Activated naive CD8-positive, alpha-beta T cell treated with anti-CD3 and anti-CD28 coated beads for 36 hours (primary cell): Measurements from ENCODE around the gene GNB2. TPM values are rescaled to one million over a fixed set of nuclear protein-coding genes. Genes with fewer than 3 reads are reported as not detected.
"Not testable (repeated sequence)": the region's sequence is repeated elsewhere in the genome, so short reads cannot be mapped to it uniquely, and the experiment has no call there.

ENCODE experiments used
- DNase-seq: peaks from one replicate; pipeline ENCODE4 v3.0.0; 2021
- H3K27ac Mint-ChIP-seq: one replicate; pipeline ENCODE4 v1.8.0; 2022; ENCODE audit warnings: mild to moderate bottlenecking, moderate library complexity, mixed read lengths
- H3K27me3 Mint-ChIP-seq: one replicate; pipeline ENCODE4 v1.8.0; 2022; ENCODE audit warnings: mild to moderate bottlenecking, mixed read lengths
- H3K36me3 Mint-ChIP-seq: one replicate; pipeline ENCODE4 v1.8.0; 2021; ENCODE audit warnings: mild to moderate bottlenecking, mixed read lengths
- H3K4me1 Mint-ChIP-seq: one replicate; pipeline ENCODE4 v1.8.0; 2021; ENCODE audit warnings: mixed read lengths
- H3K4me3 Mint-ChIP-seq: one replicate; pipeline ENCODE4 v1.8.0; 2022; ENCODE audit warnings: mild to moderate bottlenecking, moderate library complexity, mixed read lengths
- H3K9me3 Mint-ChIP-seq: one replicate; pipeline ENCODE4 v1.8.0; 2022; ENCODE audit warnings: mixed read lengths
- total RNA-seq, 2 experiments: library from RNA; stranded (reverse); gene quantifications; one replicate each; pipeline ENCODE4 v1.2.3, GENCODE V29; 2021

Gene GNB2
- total RNA-seq, 2 experiments from 2014 or later = 200 to 202 TPM

GRCh38 chr7:100720671-100721504, 47.3 kb downstream of the GNB2 start:
- Mint-ChIP-seq H3K36me3 (no peaks in the 10 kb centered on the region), H3K4me3 (no peak overlapping the region), H3K9me3 (peaks cover 2% of the 10 kb centered on the region), H3K27ac (no peak overlapping the region), H3K27me3 (peaks cover 51% of the 10 kb centered on the region), H3K4me1 (peaks cover 6% of the 10 kb centered on the region)
- no peak for DNase-seq

- no peak for DNase-seq
- Mint-ChIP-seq H3K27ac (no peak overlapping the region), H3K36me3 (no peaks in the 10 kb centered on the region), H3K27me3 (peaks cover 51% of the 10 kb centered on the region), H3K4me3 (no peak overlapping the region), H3K4me1 (peaks cover 6% of the 10 kb centered on the region), H3K9me3 (peaks cover 2% of the 10 kb centered on the region)
Observed at GRCh38 chr7:100721505-100721812, 47.9 kb downstream of the GNB2 start.

GRCh38 chr7:100722480-100723212, 49.1 kb downstream of the GNB2 start:
- Mint-ChIP-seq H3K36me3 (no peaks in the 10 kb centered on the region), H3K27ac (no peak overlapping the region), H3K4me1 (peaks cover 6% of the 10 kb centered on the region), H3K9me3 (peaks cover 2% of the 10 kb centered on the region), H3K27me3 (peaks cover 51% of the 10 kb centered on the region), H3K4me3 (no peak overlapping the region)
- DNase-seq = no peak

GRCh38 chr7:100723732-100724275, 50.3 kb downstream of the GNB2 start:
- Mint-ChIP-seq H3K4me3 (no peak overlapping the region), H3K27ac (no peak overlapping the region), H3K4me1 (peaks cover 6% of the 10 kb centered on the region), H3K9me3 (peaks cover under 1% of the 10 kb centered on the region), H3K36me3 (no peaks in the 10 kb centered on the region), H3K27me3 (peaks cover 56% of the 10 kb centered on the region)
- no peak for DNase-seq

- H3K4me3 Mint-ChIP-seq, DNase-seq, H3K27ac Mint-ChIP-seq, H3K4me1 Mint-ChIP-seq, H3K36me3 Mint-ChIP-seq, H3K9me3 Mint-ChIP-seq: not testable (repeated sequence)
- H3K27me3 Mint-ChIP-seq = peaks cover 53% of the 10 kb centered on the region
Observed at GRCh38 chr7:100724364-100724763, 50.8 kb downstream of the GNB2 start.

GRCh38 chr7:100726996-100727761, 53.6 kb downstream of the GNB2 start:
- H3K4me1 Mint-ChIP-seq = peaks cover 6% of the 10 kb centered on the region
- no peak for DNase-seq
- H3K4me3 Mint-ChIP-seq = no peak overlapping the region
- H3K36me3 Mint-ChIP-seq = no peaks in the 10 kb centered on the region
- no peaks in the 10 kb centered on the region for H3K9me3 Mint-ChIP-seq
- peaks cover 28% of the 10 kb centered on the region for H3K27me3 Mint-ChIP-seq
- no peak overlapping the region for H3K27ac Mint-ChIP-seq

- H3K4me3 Mint-ChIP-seq = no peak overlapping the region
- no peaks in the 10 kb centered on the region for H3K36me3 Mint-ChIP-seq
- H3K27ac Mint-ChIP-seq = no peak overlapping the region
- no peak for DNase-seq
- H3K9me3 Mint-ChIP-seq = no peaks in the 10 kb centered on the region
- H3K27me3 Mint-ChIP-seq = peaks cover 18% of the 10 kb centered on the region
- peaks cover 6% of the 10 kb centered on the region for H3K4me1 Mint-ChIP-seq
Observed at GRCh38 chr7:100728196-100728595, 54.7 kb downstream of the GNB2 start.

Other genes starting within 250 kb of the GNB2 start
- gene ZCWPW1, start 245.0 kb upstream of the GNB2 start, total RNA-seq = 1 to 10 TPM; 2.9 to 3.0 TPM
- gene MEPCE, start 243.9 kb upstream of the GNB2 start, total RNA-seq = 10 to 100 TPM; 60.1 to 65.4 TPM
- gene PPP1R35, start 237.2 kb upstream of the GNB2 start, total RNA-seq = 10 to 100 TPM; 45.7 to 46.4 TPM
- 1 to 10 TPM; 1.0 to 1.5 TPM for gene SPACDR, start 209.5 kb upstream of the GNB2 start, total RNA-seq
- 10 to 100 TPM; 81.4 to 83.7 TPM for gene TSC22D4, start 194.5 kb upstream of the GNB2 start, total RNA-seq
- gene NYAP1, start 189.8 kb upstream of the GNB2 start, total RNA-seq = under 1 TPM; 0.29 to 0.34 TPM
- 10 to 100 TPM; 52.4 to 55.4 TPM for gene AGFG2, start 134.5 kb upstream of the GNB2 start, total RNA-seq
- 1 to 10 TPM; 4.4 to 6.0 TPM for gene SAP25, start 99.8 kb upstream of the GNB2 start, total RNA-seq
- gene LRCH4, start 87.6 kb upstream of the GNB2 start, total RNA-seq = 10 to 100 TPM; 65.6 to 68.1 TPM
- gene FBXO24, start 87.4 kb upstream of the GNB2 start, total RNA-seq = under 1 TPM; 0.54 to 0.80 TPM
- gene PCOLCE, start 71.4 kb upstream of the GNB2 start, total RNA-seq = 1 to 10 TPM; 4.0 TPM
- gene MOSPD3, start 61.2 kb upstream of the GNB2 start, total RNA-seq = 10 to 100 TPM in 1 of 2 experiments, 1 to 10 TPM in 1; 9.7 to 10.0 TPM
- 10 to 100 TPM; 10.9 to 11.1 TPM for gene TFR2, start 32.2 kb upstream of the GNB2 start, total RNA-seq
- not detected for gene ACTL6B, start 17.3 kb upstream of the GNB2 start, total RNA-seq
- 10 to 100 TPM; 41.9 to 45.2 TPM for gene GIGYF1, start 20.5 kb downstream of the GNB2 start, total RNA-seq
- 10 to 100 TPM; 84.5 to 85.6 TPM for gene POP7, start 32.4 kb downstream of the GNB2 start, total RNA-seq
- gene EPO, start 46.7 kb downstream of the GNB2 start, total RNA-seq = not detected
- not detected for gene ZAN, start 59.9 kb downstream of the GNB2 start, total RNA-seq
- gene EPHB4, start 153.8 kb downstream of the GNB2 start, total RNA-seq = 1 to 10 TPM; 2.5 to 2.9 TPM
- gene SLC12A9, start 179.0 kb downstream of the GNB2 start, total RNA-seq = 10 to 100 TPM; 13.4 to 14.6 TPM
- gene TRIP6, start 193.6 kb downstream of the GNB2 start, total RNA-seq = 10 to 100 TPM; 44.2 to 45.1 TPM
- 100 to 1,000 TPM; 296 to 297 TPM for gene SRRT, start 201.4 kb downstream of the GNB2 start, total RNA-seq
- 1 to 10 TPM; 1.7 to 2.3 TPM for gene UFSP1, start 216.0 kb downstream of the GNB2 start, total RNA-seq
- under 1 TPM in 1 of 2 experiments, not detected in 1; 0.14 TPM for gene ACHE, start 222.1 kb downstream of the GNB2 start, total RNA-seq